K562 treated with DMSO at 1 percent for 4 hours (cell line): Measurements from ENCODE around the gene KRTAP6-1. TPM values are rescaled to one million over a fixed set of nuclear protein-coding genes. Genes with fewer than 3 reads are reported as not detected.

ENCODE experiments used
- total RNA-seq: library from RNA; unstranded; fragments of 300-600 nt; gene quantifications from 2 replicates; pipeline ENCODE4 v1.2.3, GENCODE V29; 2022; ENCODE audit not compliant: insufficient read depth

Gene KRTAP6-1
- total RNA-seq: not detected in 2 replicates

GRCh38 chr21:30613836-30614235, at the start of gene KRTAP6-1:
Gene KRTAP6-1, minus strand, starts transcription at chr21:30613930. Its CDS starts 26 bp downstream, at chr21:30613904.

GRCh38 chr21:30642564-30642963, 28.8 kb upstream of the KRTAP6-1 start, which contains the start of gene KRTAP20-3:
Gene KRTAP20-3, plus strand, starts transcription at chr21:30642864.

GRCh38 chr21:30634906-30635305, 21.2 kb upstream of the KRTAP6-1 start, which contains the start of gene KRTAP20-2:
Gene KRTAP20-2, plus strand, starts transcription at chr21:30635206. Its CDS starts 58 bp downstream, at chr21:30635264.

GRCh38 chr21:30620522-30620921, 6.8 kb upstream of the KRTAP6-1 start, which contains the start of gene KRTAP20-4:
Gene KRTAP20-4, plus strand, starts transcription at chr21:30620627.

GRCh38 chr21:30616125-30616524, 2.4 kb upstream of the KRTAP6-1 start, which contains the start of gene KRTAP20-1:
Gene KRTAP20-1, plus strand, starts transcription at chr21:30616425. Its CDS starts 30 bp downstream, at chr21:30616455.

GRCh38 chr21:30600787-30601186, 12.9 kb downstream of the KRTAP6-1 start, which contains the start of gene KRTAP22-1:
Gene KRTAP22-1, plus strand, starts transcription at chr21:30601087.

GRCh38 chr21:30598802-30599201, 14.9 kb downstream of the KRTAP6-1 start, which contains the start of gene KRTAP6-2:
Gene KRTAP6-2, minus strand, starts transcription at chr21:30598902. Its CDS starts 28 bp downstream, at chr21:30598874.

GRCh38 chr21:30592140-30592539, 21.6 kb downstream of the KRTAP6-1 start, which contains the start of gene KRTAP6-3:
Gene KRTAP6-3, plus strand, starts transcription at chr21:30592440. Its CDS starts 6 bp downstream, at chr21:30592446.

GRCh38 chr21:30590297-30590696, 23.4 kb downstream of the KRTAP6-1 start, which contains the start of gene KRTAP22-2:
Gene KRTAP22-2, minus strand, starts transcription at chr21:30590397.

Other genes with a start within 250 kb of the KRTAP6-1 start
- gene KRTAP13-2, start 241.7 kb downstream of the KRTAP6-1 start, total RNA-seq: not detected in 2 replicates
- gene KRTAP13-1, start 217.9 kb downstream of the KRTAP6-1 start, total RNA-seq: not detected in 2 replicates
- not detected in 2 replicates for gene KRTAP13-3, start 188.0 kb downstream of the KRTAP6-1 start, total RNA-seq
- not detected in 2 replicates for gene KRTAP13-4, start 183.7 kb downstream of the KRTAP6-1 start, total RNA-seq
- gene KRTAP15-1, start 173.7 kb downstream of the KRTAP6-1 start, total RNA-seq: not detected in 2 replicates
- not detected in 2 replicates for gene KRTAP19-1, start 133.6 kb downstream of the KRTAP6-1 start, total RNA-seq
- not detected in 2 replicates for gene KRTAP19-2, start 126.5 kb downstream of the KRTAP6-1 start, total RNA-seq
- gene KRTAP19-3, start 121.9 kb downstream of the KRTAP6-1 start, total RNA-seq: not detected in 2 replicates
- gene KRTAP19-4, start 116.8 kb downstream of the KRTAP6-1 start, total RNA-seq: not detected in 2 replicates
- not detected in 2 replicates for gene KRTAP19-5, start 111.8 kb downstream of the KRTAP6-1 start, total RNA-seq
- gene KRTAP19-6, start 72.1 kb downstream of the KRTAP6-1 start, total RNA-seq: not detected in 2 replicates
- not detected in 2 replicates for gene KRTAP19-7, start 52.6 kb downstream of the KRTAP6-1 start, total RNA-seq
- gene KRTAP22-2, start 23.5 kb downstream of the KRTAP6-1 start, total RNA-seq: not detected in 2 replicates
- not detected in 2 replicates for gene KRTAP6-3, start 21.5 kb downstream of the KRTAP6-1 start, total RNA-seq
- gene KRTAP6-2, start 15.0 kb downstream of the KRTAP6-1 start, total RNA-seq: not detected in 2 replicates
- not detected in 2 replicates for gene KRTAP22-1, start 12.8 kb downstream of the KRTAP6-1 start, total RNA-seq
- gene KRTAP20-1, start 2.5 kb upstream of the KRTAP6-1 start, total RNA-seq: not detected in 2 replicates
- gene KRTAP20-4, start 6.7 kb upstream of the KRTAP6-1 start, total RNA-seq: not detected in 2 replicates
- gene KRTAP20-2, start 21.3 kb upstream of the KRTAP6-1 start, total RNA-seq: not detected in 2 replicates
- gene KRTAP20-3, start 28.9 kb upstream of the KRTAP6-1 start, total RNA-seq: not detected in 2 replicates
- not detected in 2 replicates for gene KRTAP21-3, start 104.8 kb upstream of the KRTAP6-1 start, total RNA-seq
- gene KRTAP21-2, start 133.3 kb upstream of the KRTAP6-1 start, total RNA-seq: not detected in 2 replicates
- not detected in 2 replicates for gene KRTAP21-1, start 141.5 kb upstream of the KRTAP6-1 start, total RNA-seq
- not detected in 2 replicates for gene KRTAP8-1, start 199.3 kb upstream of the KRTAP6-1 start, total RNA-seq
- not detected in 2 replicates for gene KRTAP7-1, start 215.8 kb upstream of the KRTAP6-1 start, total RNA-seq